K562 (cell line): Measurements from ENCODE around the gene HEXIM1. TPM values are rescaled to one million over a fixed set of nuclear protein-coding genes. Genes with fewer than 3 reads are reported as not detected.

ENCODE experiments used
- CBX2 ChIP-seq: fragments of 200-600 bp; sonication (generic); IDR thresholded peaks from one replicate; pipeline ENCODE4 v1.6.1; 2012; ENCODE audit warnings: mild to moderate bottlenecking, low read length, inconsistent platforms; ENCODE audit not compliant: insufficient read depth, poor library complexity, severe bottlenecking
- E2F3 ChIP-seq: fragments of 250-450 bp; sonication (Bioruptor Pico); IDR thresholded peaks from 2 replicates; pipeline ENCODE4 v1.4.0; 2020; ENCODE audit warnings: mild to moderate bottlenecking
- HCFC1 ChIP-seq: IDR thresholded peaks from 2 replicates; pipeline ENCODE4 v1.6.1; 2012; ENCODE audit warnings: low read depth, low read length, improper control_type of control experiment
- HDGF ChIP-seq: fragments of 450-650 bp; IDR thresholded peaks from 2 replicates; pipeline ENCODE4 v1.6.1; 2016
- IRF2 ChIP-seq: sonication (generic); formaldehyde crosslinking; IDR thresholded peaks from 2 replicates; pipeline ENCODE4 v1.8.1; 2022; ENCODE audit warnings: mild to moderate bottlenecking, missing genetic modification reagents
- LCOR ChIP-seq: sonication (generic); formaldehyde crosslinking; IDR thresholded peaks from 2 replicates; pipeline ENCODE4 v1.8.0; 2022; ENCODE audit warnings: mild to moderate bottlenecking, missing genetic modification reagents
- OTX1 ChIP-seq: fragments of 450-650 bp; formaldehyde crosslinking; IDR thresholded peaks from 2 replicates; pipeline ENCODE4 v1.4.0; 2022; ENCODE audit warnings: mild to moderate bottlenecking
- SLC30A9 ChIP-seq: fragments of 250-450 bp; sonication (Bioruptor Pico); IDR thresholded peaks from 2 replicates; pipeline ENCODE4 v1.8.0; 2022; ENCODE audit warnings: mild to moderate bottlenecking, moderate library complexity
- SMAD1 ChIP-seq: fragments of 150-350 bp; IDR thresholded peaks from 2 replicates; pipeline ENCODE4 v1.6.1; 2014; ENCODE audit warnings: low read length, low read depth; ENCODE audit not compliant: partially characterized antibody
- SNIP1 ChIP-seq: fragments of 450-650 bp; IDR thresholded peaks from 2 replicates; pipeline ENCODE4 v1.7.1; 2017; ENCODE audit warnings: low read depth, mild to moderate bottlenecking
- ZKSCAN8 ChIP-seq: fragments of 200-800 bp; sonication (Bioruptor generic); IDR thresholded peaks from 2 replicates; pipeline ENCODE4 v1.6.1; 2016; ENCODE audit warnings: missing genetic modification characterization, missing compliant biosample characterization
- ZNF146 ChIP-seq: IDR thresholded peaks from one replicate; pipeline ENCODE4 v1.6.1; 2018; ENCODE audit warnings: missing compliant biosample characterization; ENCODE audit not compliant: unreplicated experiment
- ZNF324 ChIP-seq: fragments of 250-450 bp; sonication (Bioruptor Pico); IDR thresholded peaks from 2 replicates; pipeline ENCODE4 v1.4.0; 2020; ENCODE audit warnings: mild to moderate bottlenecking
- ZNF830 ChIP-seq: fragments of 250-450 bp; sonication (Bioruptor Pico); IDR thresholded peaks from 2 replicates; pipeline ENCODE4 v1.5.0; 2021; ENCODE audit warnings: mild to moderate bottlenecking
- polyA plus RNA-seq, 8 experiments: library from polyadenylated mRNA; depleted of rRNA in 4 of 8; stranded (reverse) in 5 of 8; unstranded in 3 of 8; fragments of >200 nt; fragmentation: Nextera tagmentation in 2 of 8; fragmentation: Illumina TruSeq in 1 of 8; extraction: Ambion mirVana in 2 of 8; extraction: Trizol in 1 of 8; gene quantifications; 2 replicates each; pipeline versions ENCODE4 v1.2.1 to v1.2.3, GENCODE V29; 2011 to 2014; ENCODE audit warnings: inconsistent platforms in 1 of 8, missing spikeins in 1 of 8
- total RNA-seq, 7 experiments: library from RNA; depleted of rRNA in 6 of 7; stranded (reverse); fragments of >200 nt in 6 of 7; fragmentation: Illumina TruSeq in 2 of 7; extraction: Trizol in 2 of 7; gene quantifications; 2 replicates each; pipeline versions ENCODE4 v1.2.1 to v1.2.3, GENCODE V29; 2011 to 2021; ENCODE audit warnings: low replicate concordance in 1 of 7
- TF ChIP-seq, protein P1 (sequence below), 2 experiments: fragments of 450-650 bp in 1 of 2; IDR thresholded peaks; 2 replicates each; pipeline ENCODE4 v1.6.1; 2011 to 2017; ENCODE audit warnings: low read depth in 2 of 2, antibody characterized with exemption in 1 of 2, borderline replicate concordance in 1 of 2, low read length in 1 of 2, mild to moderate bottlenecking in 1 of 2, mixed read lengths in 1 of 2; ENCODE audit not compliant: control insufficient read depth in 1 of 2
- TF ChIP-seq, protein P2 (sequence below): fragments of 250-450 bp; sonication (Bioruptor Pico); IDR thresholded peaks from 2 replicates; pipeline ENCODE4 v1.8.0; 2022; ENCODE audit warnings: inconsistent platforms, mild to moderate bottlenecking, moderate library complexity, borderline replicate concordance
- TF ChIP-seq, protein P3 (sequence below): sonication (generic); formaldehyde crosslinking; IDR thresholded peaks from 2 replicates; pipeline ENCODE4 v1.8.0; 2022; ENCODE audit warnings: mild to moderate bottlenecking, missing genetic modification reagents
- TF ChIP-seq, protein P4 (sequence below): fragments of 450-650 bp; IDR thresholded peaks from 2 replicates; pipeline ENCODE4 v1.6.1; 2014; ENCODE audit warnings: low read depth, mild to moderate bottlenecking, moderate library complexity, borderline replicate concordance
- TF ChIP-seq, protein P5 (sequence below): fragments of 450-650 bp; formaldehyde crosslinking; IDR thresholded peaks from 2 replicates; pipeline ENCODE4 v1.4.0; 2022; ENCODE audit warnings: mild to moderate bottlenecking, moderate library complexity
- TF ChIP-seq, protein P6 (sequence below): sonication (generic); formaldehyde crosslinking; IDR thresholded peaks from 2 replicates; pipeline ENCODE4 v1.8.1; 2023; ENCODE audit warnings: mild to moderate bottlenecking, missing genetic modification reagents, moderate library complexity

HEXIM1 gene
- total and polyA plus RNA-seq, 9 of the 15 experiments (the other 6 are each of a cell fraction or from before 2014, with no cell fraction given), result 1.4 to 28.3 (median 9.1) TPM

DNA sequence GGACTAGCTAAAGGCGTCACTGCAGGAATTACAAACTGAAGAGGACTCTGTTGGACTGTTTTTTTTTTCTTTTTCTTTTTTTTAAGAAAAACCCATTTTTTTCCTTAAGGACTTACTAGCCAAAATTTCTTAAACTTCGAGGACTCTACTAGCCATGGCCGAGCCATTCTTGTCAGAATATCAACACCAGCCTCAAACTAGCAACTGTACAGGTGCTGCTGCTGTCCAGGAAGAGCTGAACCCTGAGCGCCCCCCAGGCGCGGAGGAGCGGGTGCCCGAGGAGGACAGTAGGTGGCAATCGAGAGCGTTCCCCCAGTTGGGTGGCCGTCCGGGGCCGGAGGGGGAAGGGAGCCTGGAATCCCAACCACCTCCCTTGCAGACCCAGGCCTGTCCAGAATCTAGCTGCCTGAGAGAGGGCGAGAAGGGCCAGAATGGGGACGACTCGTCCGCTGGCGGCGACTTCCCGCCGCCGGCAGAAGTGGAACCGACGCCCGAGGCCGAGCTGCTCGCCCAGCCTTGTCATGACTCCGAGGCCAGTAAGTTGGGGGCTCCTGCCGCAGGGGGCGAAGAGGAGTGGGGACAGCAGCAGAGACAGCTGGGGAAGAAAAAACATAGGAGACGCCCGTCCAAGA, 878 bp downstream of the HEXIM1 start (continued):
- TF ChIP-seq, protein P1, sequence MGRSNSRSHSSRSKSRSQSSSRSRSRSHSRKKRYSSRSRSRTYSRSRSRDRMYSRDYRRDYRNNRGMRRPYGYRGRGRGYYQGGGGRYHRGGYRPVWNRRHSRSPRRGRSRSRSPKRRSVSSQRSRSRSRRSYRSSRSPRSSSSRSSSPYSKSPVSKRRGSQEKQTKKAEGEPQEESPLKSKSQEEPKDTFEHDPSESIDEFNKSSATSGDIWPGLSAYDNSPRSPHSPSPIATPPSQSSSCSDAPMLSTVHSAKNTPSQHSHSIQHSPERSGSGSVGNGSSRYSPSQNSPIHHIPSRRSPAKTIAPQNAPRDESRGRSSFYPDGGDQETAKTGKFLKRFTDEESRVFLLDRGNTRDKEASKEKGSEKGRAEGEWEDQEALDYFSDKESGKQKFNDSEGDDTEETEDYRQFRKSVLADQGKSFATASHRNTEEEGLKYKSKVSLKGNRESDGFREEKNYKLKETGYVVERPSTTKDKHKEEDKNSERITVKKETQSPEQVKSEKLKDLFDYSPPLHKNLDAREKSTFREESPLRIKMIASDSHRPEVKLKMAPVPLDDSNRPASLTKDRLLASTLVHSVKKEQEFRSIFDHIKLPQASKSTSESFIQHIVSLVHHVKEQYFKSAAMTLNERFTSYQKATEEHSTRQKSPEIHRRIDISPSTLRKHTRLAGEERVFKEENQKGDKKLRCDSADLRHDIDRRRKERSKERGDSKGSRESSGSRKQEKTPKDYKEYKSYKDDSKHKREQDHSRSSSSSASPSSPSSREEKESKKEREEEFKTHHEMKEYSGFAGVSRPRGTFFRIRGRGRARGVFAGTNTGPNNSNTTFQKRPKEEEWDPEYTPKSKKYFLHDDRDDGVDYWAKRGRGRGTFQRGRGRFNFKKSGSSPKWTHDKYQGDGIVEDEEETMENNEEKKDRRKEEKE (IDR thresholded peaks at IDR 0.05; ENCODE audit: borderline replicate concordance in 1 of 2, control insufficient read depth in 1 of 2, low read depth in 2 of 2, low read length in 1 of 2), result no peak
- TF ChIP-seq LCOR (CRISPR knock-in tag) (peak; percentile 35), SNIP1 (no peak), ZNF830 (CRISPR knock-in tag) (no peak), ZNF324 (no peak), HCFC1 (no peak; the same call in 1 of the 2 replicates), ZNF146 (CRISPR knock-in tag) (no peak), E2F3 (no peak), IRF2 (CRISPR knock-in tag) (no peak), ZKSCAN8 (CRISPR knock-in tag) (no peak), CBX2 (no peak), HDGF (no peak), SLC30A9 (CRISPR knock-in tag) (no peak), SMAD1 (no peak), OTX1 (CRISPR knock-in tag) (no peak)
- TF ChIP-seq, protein P2, sequence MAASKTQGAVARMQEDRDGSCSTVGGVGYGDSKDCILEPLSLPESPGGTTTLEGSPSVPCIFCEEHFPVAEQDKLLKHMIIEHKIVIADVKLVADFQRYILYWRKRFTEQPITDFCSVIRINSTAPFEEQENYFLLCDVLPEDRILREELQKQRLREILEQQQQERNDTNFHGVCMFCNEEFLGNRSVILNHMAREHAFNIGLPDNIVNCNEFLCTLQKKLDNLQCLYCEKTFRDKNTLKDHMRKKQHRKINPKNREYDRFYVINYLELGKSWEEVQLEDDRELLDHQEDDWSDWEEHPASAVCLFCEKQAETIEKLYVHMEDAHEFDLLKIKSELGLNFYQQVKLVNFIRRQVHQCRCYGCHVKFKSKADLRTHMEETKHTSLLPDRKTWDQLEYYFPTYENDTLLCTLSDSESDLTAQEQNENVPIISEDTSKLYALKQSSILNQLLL (CRISPR knock-in tag), result no peak
- TF ChIP-seq, protein P3, sequence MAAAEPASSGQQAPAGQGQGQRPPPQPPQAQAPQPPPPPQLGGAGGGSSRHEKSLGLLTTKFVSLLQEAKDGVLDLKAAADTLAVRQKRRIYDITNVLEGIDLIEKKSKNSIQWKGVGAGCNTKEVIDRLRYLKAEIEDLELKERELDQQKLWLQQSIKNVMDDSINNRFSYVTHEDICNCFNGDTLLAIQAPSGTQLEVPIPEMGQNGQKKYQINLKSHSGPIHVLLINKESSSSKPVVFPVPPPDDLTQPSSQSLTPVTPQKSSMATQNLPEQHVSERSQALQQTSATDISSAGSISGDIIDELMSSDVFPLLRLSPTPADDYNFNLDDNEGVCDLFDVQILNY (CRISPR knock-in tag), result no peak
- TF ChIP-seq, protein P4, sequence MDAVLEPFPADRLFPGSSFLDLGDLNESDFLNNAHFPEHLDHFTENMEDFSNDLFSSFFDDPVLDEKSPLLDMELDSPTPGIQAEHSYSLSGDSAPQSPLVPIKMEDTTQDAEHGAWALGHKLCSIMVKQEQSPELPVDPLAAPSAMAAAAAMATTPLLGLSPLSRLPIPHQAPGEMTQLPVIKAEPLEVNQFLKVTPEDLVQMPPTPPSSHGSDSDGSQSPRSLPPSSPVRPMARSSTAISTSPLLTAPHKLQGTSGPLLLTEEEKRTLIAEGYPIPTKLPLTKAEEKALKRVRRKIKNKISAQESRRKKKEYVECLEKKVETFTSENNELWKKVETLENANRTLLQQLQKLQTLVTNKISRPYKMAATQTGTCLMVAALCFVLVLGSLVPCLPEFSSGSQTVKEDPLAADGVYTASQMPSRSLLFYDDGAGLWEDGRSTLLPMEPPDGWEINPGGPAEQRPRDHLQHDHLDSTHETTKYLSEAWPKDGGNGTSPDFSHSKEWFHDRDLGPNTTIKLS, result no peak
- TF ChIP-seq, protein P5, sequence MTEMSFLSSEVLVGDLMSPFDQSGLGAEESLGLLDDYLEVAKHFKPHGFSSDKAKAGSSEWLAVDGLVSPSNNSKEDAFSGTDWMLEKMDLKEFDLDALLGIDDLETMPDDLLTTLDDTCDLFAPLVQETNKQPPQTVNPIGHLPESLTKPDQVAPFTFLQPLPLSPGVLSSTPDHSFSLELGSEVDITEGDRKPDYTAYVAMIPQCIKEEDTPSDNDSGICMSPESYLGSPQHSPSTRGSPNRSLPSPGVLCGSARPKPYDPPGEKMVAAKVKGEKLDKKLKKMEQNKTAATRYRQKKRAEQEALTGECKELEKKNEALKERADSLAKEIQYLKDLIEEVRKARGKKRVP (CRISPR knock-in tag), result no peak
- TF ChIP-seq, protein P6, sequence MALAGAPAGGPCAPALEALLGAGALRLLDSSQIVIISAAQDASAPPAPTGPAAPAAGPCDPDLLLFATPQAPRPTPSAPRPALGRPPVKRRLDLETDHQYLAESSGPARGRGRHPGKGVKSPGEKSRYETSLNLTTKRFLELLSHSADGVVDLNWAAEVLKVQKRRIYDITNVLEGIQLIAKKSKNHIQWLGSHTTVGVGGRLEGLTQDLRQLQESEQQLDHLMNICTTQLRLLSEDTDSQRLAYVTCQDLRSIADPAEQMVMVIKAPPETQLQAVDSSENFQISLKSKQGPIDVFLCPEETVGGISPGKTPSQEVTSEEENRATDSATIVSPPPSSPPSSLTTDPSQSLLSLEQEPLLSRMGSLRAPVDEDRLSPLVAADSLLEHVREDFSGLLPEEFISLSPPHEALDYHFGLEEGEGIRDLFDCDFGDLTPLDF (CRISPR knock-in tag), result no peak
